ENCODE results near the gene SIGLEC1.

The SIGLEC1 gene

GRCh38 chr20:3727401-3728021 is 15.1 kb upstream of the SIGLEC1 start:
- no peak for FAIRE-seq

GRCh38 chr20:3724356-3724755 is 12.0 kb upstream of the SIGLEC1 start:
- FAIRE-seq, result no peak

GRCh38 chr20:3723284-3723683 is 10.9 kb upstream of the SIGLEC1 start:
- FAIRE-seq, result no peak

- no peak for FAIRE-seq
Measured at GRCh38 chr20:3721912-3722311, 9.5 kb upstream of the SIGLEC1 start.

GRCh38 chr20:3720626-3721025 is 8.2 kb upstream of the SIGLEC1 start:
- FAIRE-seq, result no peak

- no peak for FAIRE-seq
Measured at GRCh38 chr20:3720068-3720467, 7.7 kb upstream of the SIGLEC1 start.

- no peak for FAIRE-seq
Measured at GRCh38 chr20:3719046-3719445, 6.6 kb upstream of the SIGLEC1 start.

- FAIRE-seq, result no peak
Measured at GRCh38 chr20:3716195-3716834, 3.9 kb upstream of the SIGLEC1 start.

GRCh38 chr20:3714092-3714491 is 1.7 kb upstream of the SIGLEC1 start:
- no peak for FAIRE-seq

GRCh38 chr20:3711484-3711941 is 887 bp downstream of the SIGLEC1 start:
- FAIRE-seq, result no peak

GRCh38 chr20:3710703-3711483 is 1.5 kb downstream of the SIGLEC1 start:
- FAIRE-seq, result no peak

GRCh38 chr20:3710011-3710466 is 2.4 kb downstream of the SIGLEC1 start:
- no peak for FAIRE-seq

- FAIRE-seq, result no peak
Measured at GRCh38 chr20:3707508-3707899, 4.9 kb downstream of the SIGLEC1 start.

- FAIRE-seq, result no peak
Measured at GRCh38 chr20:3706774-3707507, 5.5 kb downstream of the SIGLEC1 start.

GRCh38 chr20:3705970-3706739 is 6.2 kb downstream of the SIGLEC1 start:
- FAIRE-seq, result no peak

- FAIRE-seq, result no peak
Measured at GRCh38 chr20:3705491-3705969, 6.9 kb downstream of the SIGLEC1 start.

- FAIRE-seq, result no peak
Measured at GRCh38 chr20:3704087-3704486, 8.3 kb downstream of the SIGLEC1 start.

GRCh38 chr20:3702611-3703391 is 9.6 kb downstream of the SIGLEC1 start:
- no peak for FAIRE-seq

- FAIRE-seq, result no peak
Measured at GRCh38 chr20:3701061-3701998, 11.1 kb downstream of the SIGLEC1 start.

- no peak for FAIRE-seq
Measured at GRCh38 chr20:3699037-3699436, 13.4 kb downstream of the SIGLEC1 start.

Data from colon (tissue), 2 donors.